HG03064 (cell line): ENCODE results near the gene EPHA3.

Experiments used
- ATAC-seq: cut with Tn5 transposase; IDR thresholded peaks from one replicate; pipeline ENCODE4 v1.9.1; 2021; ENCODE audit warnings: low read depth; ENCODE audit not compliant: unreplicated experiment

The EPHA3 gene

GRCh38 chr3:89278302-89279025, 171.0 kb downstream of the EPHA3 start:
- ATAC-seq, result no peak

GRCh38 chr3:89280301-89280700, 172.9 kb downstream of the EPHA3 start:
- ATAC-seq, result no peak

- ATAC-seq, result no peak
Measured at GRCh38 chr3:89280822-89281365, 173.5 kb downstream of the EPHA3 start.

GRCh38 chr3:89287902-89288508, 180.6 kb downstream of the EPHA3 start:
- no peak for ATAC-seq

GRCh38 chr3:89289574-89290190, 182.3 kb downstream of the EPHA3 start:
- ATAC-seq, result no peak

- ATAC-seq, result no peak
Measured at GRCh38 chr3:89297199-89297598, 189.8 kb downstream of the EPHA3 start.

- no peak for ATAC-seq
Measured at GRCh38 chr3:89300526-89300925, 193.1 kb downstream of the EPHA3 start.

GRCh38 chr3:89300981-89301380, 193.6 kb downstream of the EPHA3 start:
- no peak for ATAC-seq

GRCh38 chr3:89303701-89304100, 196.3 kb downstream of the EPHA3 start:
- no peak for ATAC-seq

- no peak for ATAC-seq
Measured at GRCh38 chr3:89306540-89306939, 199.1 kb downstream of the EPHA3 start.

- ATAC-seq, result no peak
Measured at GRCh38 chr3:89311581-89311980, 204.2 kb downstream of the EPHA3 start.

- ATAC-seq, result no peak
Measured at GRCh38 chr3:89312141-89312540, 204.7 kb downstream of the EPHA3 start.

GRCh38 chr3:89314454-89315098, 207.2 kb downstream of the EPHA3 start:
- no peak for ATAC-seq

- no peak for ATAC-seq
Measured at GRCh38 chr3:89315750-89316470, 208.5 kb downstream of the EPHA3 start.

- no peak for ATAC-seq
Measured at GRCh38 chr3:89320186-89320585, 212.8 kb downstream of the EPHA3 start.

GRCh38 chr3:89326997-89327396, 219.6 kb downstream of the EPHA3 start:
- ATAC-seq, result no peak

- ATAC-seq, result no peak
Measured at GRCh38 chr3:89332386-89332785, 225.0 kb downstream of the EPHA3 start.

GRCh38 chr3:89332793-89333192, 225.4 kb downstream of the EPHA3 start:
- ATAC-seq, result no peak

- no peak for ATAC-seq
Measured at GRCh38 chr3:89335693-89336092, 228.3 kb downstream of the EPHA3 start.

- no peak for ATAC-seq
Measured at GRCh38 chr3:89340408-89340807, 233.0 kb downstream of the EPHA3 start.

GRCh38 chr3:89344076-89344475, 236.7 kb downstream of the EPHA3 start:
- ATAC-seq, result no peak
